ENCODE results near the gene PLCL2.

PLCL2 gene

DNA sequence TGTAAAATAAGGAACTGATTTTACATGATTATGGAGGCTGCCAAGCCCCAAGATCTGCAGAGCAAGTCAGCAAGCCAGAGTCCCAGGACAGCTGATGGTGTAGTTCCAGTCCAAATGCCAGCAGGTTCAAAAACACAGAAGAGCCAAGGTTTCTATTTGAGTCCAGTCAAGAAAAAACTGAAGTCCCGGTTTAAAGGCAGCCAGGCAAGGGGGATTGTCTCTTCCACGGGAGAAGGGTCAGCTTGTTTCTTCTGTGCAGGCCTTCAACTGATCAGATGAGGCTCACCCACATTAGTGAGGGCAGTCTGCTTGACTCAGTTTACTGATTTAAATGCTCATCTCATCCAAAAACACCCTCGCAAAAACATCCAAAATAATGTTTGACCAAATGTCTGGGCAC lies 246.2 kb downstream of the PLCL2 start:
- Histone ChIP-seq H3K9ac (no peak overlapping the region), H3K36me3 (ENCODE audit: insufficient read depth) (no peaks in the 10 kb centered on the region), H3K27me3 (ENCODE audit: insufficient read depth, low read depth) (no peaks in the 10 kb centered on the region), H4K20me1 (ENCODE audit: insufficient read depth) (no peaks in the 10 kb centered on the region), H3K79me2 (ENCODE audit: insufficient read depth, low read depth) (no peaks in the 10 kb centered on the region), H3K4me1 (ENCODE audit: low read depth, poor library complexity, severe bottlenecking) (no peaks in the 10 kb centered on the region), H2AFZ (ENCODE audit: low read depth) (no peak overlapping the region), H3K4me2 (no peak overlapping the region), H3K27ac (no peak overlapping the region), H3K4me3 (IDR thresholded peaks at IDR 0.05; ENCODE audit: insufficient read depth, low read depth, low read length) (no peak overlapping the region)
- no peak for TF ChIP-seq CTCF (conservative IDR thresholded peaks at IDR 0.05; ENCODE audit: low read depth, low read length)

DNA sequence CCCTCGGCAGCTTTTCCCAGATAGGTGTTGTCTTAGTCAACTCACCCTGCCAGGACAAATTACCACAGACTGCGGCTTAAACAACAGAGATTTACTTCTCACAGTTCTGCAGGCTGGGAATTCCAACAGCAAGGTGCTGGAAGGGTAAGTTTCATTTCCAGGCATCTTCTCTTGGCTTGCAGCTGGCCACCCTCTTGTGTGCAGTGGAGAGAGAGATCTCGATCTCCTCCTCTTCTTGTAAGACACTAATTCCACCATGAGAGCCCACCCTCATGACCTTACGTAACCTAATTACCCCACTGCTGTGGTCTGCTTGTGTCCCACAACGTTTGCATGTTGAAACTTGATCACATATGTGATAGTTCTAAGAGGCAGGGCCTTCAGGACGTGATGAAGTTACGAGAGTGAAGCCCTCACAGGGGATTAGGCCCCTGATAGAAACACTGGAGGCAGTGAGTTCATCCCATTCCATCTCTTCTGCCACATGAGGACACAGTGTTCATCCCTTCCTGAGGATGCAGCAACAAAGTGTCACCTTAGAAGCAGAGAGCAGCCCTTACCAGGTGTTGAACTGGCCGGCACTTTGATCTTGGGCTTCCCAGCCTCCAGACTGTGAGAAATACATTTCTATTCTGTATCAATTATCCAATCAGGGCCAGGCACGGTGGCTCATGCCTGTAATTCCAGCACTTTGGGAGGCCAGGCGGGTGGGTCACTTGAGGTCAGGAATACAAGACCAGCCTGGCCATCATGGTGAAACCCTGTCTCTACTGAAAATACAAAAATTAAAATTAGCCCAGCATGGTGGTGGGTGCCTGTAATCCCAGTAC lies 247.7 kb downstream of the PLCL2 start:
- Histone ChIP-seq H3K27me3 (ENCODE audit: insufficient read depth, low read depth) (no peaks in the 10 kb centered on the region), H3K4me2 (no peak overlapping the region), H4K20me1 (ENCODE audit: insufficient read depth) (no peaks in the 10 kb centered on the region), H3K36me3 (ENCODE audit: insufficient read depth) (no peaks in the 10 kb centered on the region), H3K4me3 (IDR thresholded peaks at IDR 0.05; ENCODE audit: insufficient read depth, low read depth, low read length) (no peak overlapping the region), H3K27ac (no peak overlapping the region), H3K4me1 (ENCODE audit: low read depth, poor library complexity, severe bottlenecking) (no peaks in the 10 kb centered on the region), H3K9ac (no peak overlapping the region), H3K79me2 (ENCODE audit: insufficient read depth, low read depth) (no peaks in the 10 kb centered on the region), H2AFZ (ENCODE audit: low read depth) (no peak overlapping the region)
- TF ChIP-seq CTCF (conservative IDR thresholded peaks at IDR 0.05; ENCODE audit: low read depth, low read length), result no peak

DNA sequence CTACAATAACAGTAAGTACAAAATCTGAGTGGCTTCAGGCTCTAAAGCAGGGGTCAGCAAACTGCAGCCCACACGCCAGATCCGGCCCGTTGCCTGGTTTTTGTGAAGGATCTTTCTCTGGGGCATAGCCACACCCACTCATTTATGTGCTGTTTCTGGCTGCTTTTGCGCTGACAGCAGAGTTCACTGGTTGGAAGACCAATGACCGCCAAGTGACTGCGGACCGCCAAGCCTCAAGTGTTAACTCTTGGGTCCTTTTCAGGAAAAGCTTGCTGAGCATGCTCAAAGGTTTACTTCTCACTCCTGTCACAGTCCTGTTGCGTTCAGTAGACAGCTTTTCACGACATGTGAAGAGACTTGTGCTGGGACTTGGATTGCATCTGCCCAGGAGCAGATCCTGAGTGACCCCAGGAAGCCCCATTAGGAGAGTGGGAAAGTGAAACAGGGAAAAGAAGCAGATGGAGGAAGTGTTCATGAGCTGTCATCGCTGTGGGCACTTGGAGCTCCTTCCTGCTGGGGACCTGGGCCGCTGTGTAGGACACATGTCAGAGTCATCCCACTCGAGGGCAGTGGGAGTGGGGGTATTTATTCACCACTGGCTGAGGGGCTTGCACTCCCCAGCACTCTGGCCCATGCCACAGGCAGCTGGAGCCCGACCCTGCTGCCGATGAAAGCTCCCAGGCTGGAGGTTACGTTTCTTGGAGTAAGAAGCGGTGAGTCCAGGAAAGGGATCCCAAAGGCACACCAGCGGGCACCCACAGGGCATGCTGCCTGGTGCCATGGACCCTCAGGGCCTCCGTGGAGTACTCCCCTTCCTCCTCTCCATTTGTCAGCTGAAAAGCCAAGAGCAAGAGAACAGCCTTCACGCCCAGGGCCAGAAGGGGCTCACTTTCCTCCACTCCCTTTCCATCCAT lies 249.1 kb downstream of the PLCL2 start:
- no peak for TF ChIP-seq CTCF (conservative IDR thresholded peaks at IDR 0.05; ENCODE audit: low read depth, low read length)
- Histone ChIP-seq H3K4me2 (no peak overlapping the region), H2AFZ (ENCODE audit: low read depth) (no peak overlapping the region), H3K9ac (no peak overlapping the region), H3K36me3 (ENCODE audit: insufficient read depth) (no peaks in the 10 kb centered on the region), H3K4me3 (IDR thresholded peaks at IDR 0.05; ENCODE audit: insufficient read depth, low read depth, low read length) (no peak overlapping the region), H3K79me2 (ENCODE audit: insufficient read depth, low read depth) (no peaks in the 10 kb centered on the region), H3K27me3 (ENCODE audit: insufficient read depth, low read depth) (no peaks in the 10 kb centered on the region), H3K27ac (no peak overlapping the region), H3K4me1 (ENCODE audit: low read depth, poor library complexity, severe bottlenecking) (no peaks in the 10 kb centered on the region), H4K20me1 (ENCODE audit: insufficient read depth) (no peaks in the 10 kb centered on the region)

DNA sequence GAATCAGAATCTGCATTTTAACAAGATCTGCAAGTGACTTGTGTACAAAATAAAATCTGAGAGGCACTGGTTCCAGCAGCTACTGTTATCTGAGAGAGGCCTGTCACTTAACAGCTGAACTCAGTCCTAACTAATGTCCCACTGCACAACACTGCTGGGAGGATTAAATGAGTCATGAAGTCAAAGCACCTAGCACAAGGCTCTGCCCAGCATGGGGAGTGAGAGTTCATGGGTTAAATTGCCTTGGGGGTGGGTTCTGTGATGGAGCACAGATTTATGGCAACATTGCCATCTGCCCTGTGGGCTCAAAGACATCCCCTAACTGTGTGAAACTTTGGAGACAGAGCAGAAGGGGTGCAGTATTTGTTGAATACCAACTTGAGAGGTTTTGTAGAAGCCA lies 250.9 kb downstream of the PLCL2 start:
- no peaks in the 10 kb centered on the region for H3K36me3 ChIP-seq (ENCODE audit: insufficient read depth)
- H3K4me2 ChIP-seq, result no peak overlapping the region
- H3K4me1 ChIP-seq (ENCODE audit: low read depth, poor library complexity, severe bottlenecking), result no peaks in the 10 kb centered on the region
- H3K9ac ChIP-seq, result no peak overlapping the region
- H3K27me3 ChIP-seq (ENCODE audit: insufficient read depth, low read depth), result no peaks in the 10 kb centered on the region
- no peaks in the 10 kb centered on the region for H4K20me1 ChIP-seq (ENCODE audit: insufficient read depth)
- H2AFZ ChIP-seq (ENCODE audit: low read depth), result no peak overlapping the region
- TF ChIP-seq CTCF (conservative IDR thresholded peaks at IDR 0.05; ENCODE audit: low read depth, low read length), result no peak
- no peak overlapping the region for H3K4me3 ChIP-seq (IDR thresholded peaks at IDR 0.05; ENCODE audit: insufficient read depth, low read depth, low read length)
- no peak overlapping the region for H3K27ac ChIP-seq
- no peaks in the 10 kb centered on the region for H3K79me2 ChIP-seq (ENCODE audit: insufficient read depth, low read depth)
